Liver (tissue), 2 donors: Measurements from ENCODE around the gene CAMK2B.

ENCODE experiments used
- CTCF ChIP-seq: fragments of 150-350 bp; IDR thresholded peaks from 2 replicates; pipeline ENCODE4 v1.5.1; 2017; ENCODE audit warnings: improper control_type of control experiment, low read depth, low read length; ENCODE audit not compliant: missing input control
- MAX ChIP-seq: IDR thresholded peaks from 2 replicates; pipeline ENCODE4 v1.6.1; 2016; ENCODE audit warnings: antibody characterized with exemption
- ZBTB33 ChIP-seq: IDR thresholded peaks from 2 replicates; pipeline ENCODE4 v1.6.1; 2016; ENCODE audit warnings: antibody characterized with exemption
- donor health status: healthy.

GRCh38 chr7:44336491-44336890, 11.1 kb upstream of the CAMK2B start:
- TF ChIP-seq CTCF (no peak), ZBTB33 (no peak), MAX (no peak)
